Tibial artery (tissue), 4 donors: ENCODE data around the gene GATAD2B.

Source experiments
- DNase-seq, 2 donors: peaks; one replicate each; pipeline ENCODE4 v3.0.0-alpha.2; 2019
- H3K27ac ChIP-seq, 2 donors: fragments of 200-600 bp; sonication (generic) in 1 of 2; 1 replicate in 1 of 2; 2 replicates in 1 of 2; pipeline ENCODE4 v1.5.1; 2018 to 2019; ENCODE audit warnings: mild to moderate bottlenecking in 1 of 2
- H3K27me3 ChIP-seq, 2 donors: fragments of 200-600 bp; sonication (generic) in 1 of 2; one replicate each; pipeline versions ENCODE4 v1.5.1 to v1.6.0; 2016 to 2019
- H3K36me3 ChIP-seq, 3 donors: fragments of 200-600 bp; sonication (generic) in 2 of 3; one replicate each; pipeline ENCODE4 v1.5.1; 2016 to 2019; ENCODE audit warnings: mild to moderate bottlenecking in 2 of 3
- H3K4me1 ChIP-seq, 4 donors: fragments of 200-600 bp; sonication (generic) in 2 of 4; 1 replicate in 3 of 4; 2 replicates in 1 of 4; pipeline ENCODE4 v1.5.1; 2016 to 2019
- H3K4me3 ChIP-seq, 2 donors: fragments of 200-600 bp; sonication (generic) in 1 of 2; 1 replicate in 1 of 2; 2 replicates in 1 of 2; pipeline ENCODE4 v1.5.1; 2018 to 2019; ENCODE audit warnings: mild to moderate bottlenecking in 2 of 2
- H3K9me3 ChIP-seq, 3 donors: fragments of 200-600 bp; sonication (generic) in 1 of 3; one replicate each; pipeline ENCODE4 v1.5.1; 2016 to 2019
- intact Hi-C: fragments of 100-400 bp; cut with DNase I; formaldehyde crosslinking; loops from one replicate; pipeline ENCODE4 v1.15.0; 2023; ENCODE audit warnings: low total_unique reads
- TF ChIP-seq, protein P1 (sequence below), 2 experiments: fragments of 200-600 bp in 1 of 2; fragments of 450-650 bp in 1 of 2; IDR thresholded peaks; one replicate each; pipeline ENCODE4 v1.5.1; 2017 to 2019; ENCODE audit warnings: antibody characterized with exemption in 2 of 2, mild to moderate bottlenecking in 1 of 2, moderate library complexity in 1 of 2

GATAD2B gene

DNA sequence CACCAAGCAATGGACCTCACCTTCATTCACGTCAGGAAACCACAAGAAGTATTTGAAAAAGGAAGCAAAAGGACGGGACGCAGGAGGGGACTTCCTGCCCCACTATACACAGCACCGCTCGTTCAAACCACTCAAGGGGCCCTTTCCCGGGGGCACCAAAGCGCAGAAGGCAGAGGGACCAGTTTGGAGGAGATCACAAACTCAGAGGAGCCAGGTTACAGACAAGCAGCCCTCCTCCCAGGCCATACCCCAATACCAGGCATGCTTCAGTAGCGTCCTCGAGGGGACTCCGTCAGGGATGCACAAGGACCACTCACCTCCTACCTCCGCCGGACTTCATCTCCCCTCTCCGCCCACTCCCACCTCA is 35.0 kb upstream of the GATAD2B start:
- Histone ChIP-seq H3K4me1 (peaks cover 0 to 57% (median 48%) of the 10 kb centered on the region in 4 donors), H3K27ac (peak overlapping the region; percentile 86 to 92), H3K36me3 (peaks cover 15 to 38% (median 34%) of the 10 kb centered on the region in 3 donors), H3K9me3 (no peaks in the 10 kb centered on the region), H3K27me3 (no peaks in the 10 kb centered on the region), H3K4me3 (peak overlapping the region; percentile 78 to 83)
- TF ChIP-seq, protein P1, sequence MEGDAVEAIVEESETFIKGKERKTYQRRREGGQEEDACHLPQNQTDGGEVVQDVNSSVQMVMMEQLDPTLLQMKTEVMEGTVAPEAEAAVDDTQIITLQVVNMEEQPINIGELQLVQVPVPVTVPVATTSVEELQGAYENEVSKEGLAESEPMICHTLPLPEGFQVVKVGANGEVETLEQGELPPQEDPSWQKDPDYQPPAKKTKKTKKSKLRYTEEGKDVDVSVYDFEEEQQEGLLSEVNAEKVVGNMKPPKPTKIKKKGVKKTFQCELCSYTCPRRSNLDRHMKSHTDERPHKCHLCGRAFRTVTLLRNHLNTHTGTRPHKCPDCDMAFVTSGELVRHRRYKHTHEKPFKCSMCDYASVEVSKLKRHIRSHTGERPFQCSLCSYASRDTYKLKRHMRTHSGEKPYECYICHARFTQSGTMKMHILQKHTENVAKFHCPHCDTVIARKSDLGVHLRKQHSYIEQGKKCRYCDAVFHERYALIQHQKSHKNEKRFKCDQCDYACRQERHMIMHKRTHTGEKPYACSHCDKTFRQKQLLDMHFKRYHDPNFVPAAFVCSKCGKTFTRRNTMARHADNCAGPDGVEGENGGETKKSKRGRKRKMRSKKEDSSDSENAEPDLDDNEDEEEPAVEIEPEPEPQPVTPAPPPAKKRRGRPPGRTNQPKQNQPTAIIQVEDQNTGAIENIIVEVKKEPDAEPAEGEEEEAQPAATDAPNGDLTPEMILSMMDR (IDR thresholded peaks at IDR 0.05) = peak in 1 of 2 experiments; percentile 3
- intact Hi-C loops = no loop called here
- no peak for DNase-seq

DNA sequence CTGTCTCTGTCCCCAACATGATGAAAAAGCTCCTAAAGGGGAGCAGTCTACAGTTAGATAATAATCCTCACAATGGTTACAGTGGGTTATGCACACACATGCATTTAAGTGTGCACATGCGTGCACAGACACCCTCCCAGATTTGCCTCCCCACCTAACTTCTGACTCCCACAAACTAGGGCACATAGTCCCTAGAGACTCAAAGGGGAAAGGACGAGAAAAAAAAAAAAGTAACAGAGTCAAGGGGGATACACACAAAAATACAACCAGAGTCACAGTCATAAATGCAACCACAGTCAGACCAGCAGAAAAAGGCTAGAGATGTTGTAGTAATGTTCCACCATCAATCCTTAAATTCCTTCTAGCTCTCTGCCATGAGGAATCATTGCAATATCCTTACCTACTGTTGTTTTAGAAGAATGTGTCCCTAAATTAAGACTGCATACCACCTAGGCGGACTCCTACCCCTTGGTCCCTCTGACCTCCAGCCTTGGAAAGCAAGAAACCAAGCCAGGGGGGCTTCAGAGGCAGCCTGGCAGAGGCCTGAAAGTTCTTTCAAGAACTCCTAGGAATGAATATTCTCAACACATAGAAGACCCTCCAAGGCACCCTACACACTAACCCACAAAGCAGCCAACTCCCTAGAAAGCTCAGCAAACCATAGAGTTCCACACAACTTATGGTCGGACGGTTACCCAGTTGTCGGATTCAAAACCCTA is 34.4 kb upstream of the GATAD2B start:
- H3K4me1 ChIP-seq = peaks cover 0 to 51% (median 43%) of the 10 kb centered on the region in 4 donors
- peak overlapping the region; percentile 86 to 92 for H3K27ac ChIP-seq

DNA sequence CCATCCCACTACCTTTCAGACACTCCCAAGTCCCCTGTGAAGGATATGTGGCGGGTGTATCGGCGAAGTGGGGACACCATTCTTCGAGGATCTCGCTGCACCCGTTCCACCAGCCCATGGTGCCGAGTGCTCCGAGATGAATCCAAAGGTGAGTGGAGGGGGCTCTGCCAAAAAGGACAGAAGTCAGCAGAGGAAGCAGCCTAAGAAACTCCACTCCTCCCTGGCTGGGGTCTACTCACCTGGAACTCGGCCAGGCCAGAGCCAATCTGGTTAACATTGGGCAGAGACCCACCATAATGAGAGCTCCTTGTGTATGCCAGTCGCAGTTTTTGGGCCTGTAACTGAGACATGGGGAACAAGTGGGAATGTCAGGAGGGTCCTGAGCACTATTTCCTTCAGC is 32.1 kb upstream of the GATAD2B start:
- Histone ChIP-seq H3K4me3 (no peak overlapping the region), H3K27ac (no peak overlapping the region), H3K4me1 (peaks cover 0 to 41% (median 32%) of the 10 kb centered on the region in 4 donors), H3K9me3 (no peaks in the 10 kb centered on the region), H3K27me3 (no peaks in the 10 kb centered on the region), H3K36me3 (peaks cover 40 to 57% (median 55%) of the 10 kb centered on the region in 3 donors)
- no peak for DNase-seq
- TF ChIP-seq, protein P1 (IDR thresholded peaks at IDR 0.05) = no peak
- intact Hi-C loops = no loop called here

More for the DNA sequence above, 34.4 kb upstream of the GATAD2B start:
- TF ChIP-seq, protein P1 (IDR thresholded peaks at IDR 0.05) = no peak
- Histone ChIP-seq H3K27me3 (no peaks in the 10 kb centered on the region), H3K4me3 (peak overlapping the region; percentile 78 to 83), H3K36me3 (peaks cover 20 to 44% (median 40%) of the 10 kb centered on the region in 3 donors), H3K9me3 (no peaks in the 10 kb centered on the region)
- intact Hi-C loops = no loop called here
- DNase-seq = no peak

DNA sequence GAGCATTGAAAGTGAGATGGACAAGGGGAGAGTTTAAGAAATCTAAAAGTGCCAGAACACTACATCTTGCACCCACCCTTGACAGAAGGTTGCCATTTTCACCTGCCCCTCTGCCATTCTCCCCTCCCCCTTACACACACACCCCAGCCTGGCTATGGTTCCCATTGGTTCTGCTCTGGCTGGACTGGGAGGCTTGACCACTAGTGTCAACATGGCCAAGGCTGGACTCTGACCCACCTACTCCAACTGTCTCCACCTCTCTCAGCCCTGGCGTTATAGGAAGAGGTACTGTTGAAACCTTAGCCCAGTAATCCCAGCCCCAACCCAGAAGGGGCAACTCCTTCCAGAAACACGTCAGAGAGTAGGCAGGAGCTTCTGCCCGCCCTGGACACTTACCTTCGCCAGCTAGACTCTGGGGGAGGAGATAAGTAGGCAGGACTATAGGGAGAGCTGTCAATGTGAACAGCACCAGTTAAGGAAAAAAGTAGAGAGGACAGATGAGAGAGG is 31.1 kb upstream of the GATAD2B start:
- DNase-seq = no peak
- Histone ChIP-seq H3K36me3 (peaks cover 45 to 61% (median 60%) of the 10 kb centered on the region in 3 donors), H3K27ac (no peak overlapping the region), H3K4me3 (no peak overlapping the region), H3K9me3 (no peaks in the 10 kb centered on the region), H3K27me3 (no peaks in the 10 kb centered on the region), H3K4me1 (peaks cover 0 to 37% (median 26%) of the 10 kb centered on the region in 4 donors)
- intact Hi-C loops = no loop called here
- TF ChIP-seq, protein P1 (IDR thresholded peaks at IDR 0.05) = no peak

DNA sequence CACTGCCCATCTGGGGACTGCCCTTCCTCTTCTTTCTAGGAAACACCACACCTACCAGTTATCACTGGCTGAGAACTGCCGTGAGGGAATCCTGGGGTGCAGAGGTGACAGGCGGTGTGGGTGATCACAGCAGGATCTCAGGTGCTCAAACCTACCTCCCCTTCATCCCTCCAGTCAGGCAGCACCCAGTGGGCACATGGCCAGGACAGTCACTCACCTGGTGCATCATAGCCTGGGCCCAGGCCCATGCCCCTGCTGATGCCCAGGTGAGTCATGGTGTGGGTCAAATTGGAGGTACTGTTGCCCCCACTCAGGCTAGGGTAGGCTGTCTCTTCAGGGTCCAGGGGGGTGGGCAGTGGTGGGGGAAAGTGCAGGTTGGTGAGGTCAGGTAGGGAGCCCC is 29.0 kb upstream of the GATAD2B start:
- H3K9me3 ChIP-seq = no peaks in the 10 kb centered on the region
- TF ChIP-seq, protein P1 (IDR thresholded peaks at IDR 0.05) = no peak
- no peak overlapping the region for H3K4me3 ChIP-seq
- H3K27me3 ChIP-seq = no peaks in the 10 kb centered on the region
- H3K36me3 ChIP-seq = peaks cover 58 to 76% (median 72%) of the 10 kb centered on the region in 3 donors
- intact Hi-C loops = no loop called here
- no peak overlapping the region for H3K27ac ChIP-seq
- H3K4me1 ChIP-seq = peaks cover 0 to 31% (median 18%) of the 10 kb centered on the region in 4 donors
- DNase-seq = no peak
